H1 (cell line): ENCODE results near the gene GRM7. TPM values are rescaled to one million over a fixed set of nuclear protein-coding genes. Genes with fewer than 3 reads are reported as not detected.

Experiments
- ASH2L ChIP-seq: fragments of 200-600, 300-600 bp; sonication (generic); IDR thresholded peaks from one replicate; pipeline ENCODE4 v1.7.1; 2017; ENCODE audit warnings: low read length
- POU5F1 ChIP-seq: IDR thresholded peaks from 2 replicates; pipeline ENCODE4 v1.6.1; 2011; ENCODE audit warnings: low read depth, mild to moderate bottlenecking, low read length, moderate library complexity
- polyA plus RNA-seq, 7 experiments: library from polyadenylated mRNA; depleted of rRNA in 3 of 7; stranded (reverse) in 5 of 7; unstranded in 2 of 7; fragments of >200 nt in 5 of 7; fragments of 200-250 nt in 2 of 7; gene quantifications; 1 replicate in 5 of 7; 2 replicates in 1 of 7; 4 replicates in 1 of 7; pipeline versions ENCODE4 v1.2.1 to v1.2.3, GENCODE V29; 2011 to 2013; ENCODE audit warnings: missing spikeins in 2 of 7, mixed read lengths in 2 of 7
- total RNA-seq: library from RNA; stranded (reverse); fragmentation: NEBNext Ultra II Directional; extraction: Animal tissue kit (Norgen Biotek cat#: 25700); gene quantifications from 2 replicates; pipeline ENCODE4 v1.2.1, GENCODE V29; 2021

GRM7 gene
- total and polyA plus RNA-seq, 2 of the 8 experiments (the other 6 are each of a cell fraction or from before 2014, with no cell fraction given) = 0.17 to 0.24 TPM

DNA sequence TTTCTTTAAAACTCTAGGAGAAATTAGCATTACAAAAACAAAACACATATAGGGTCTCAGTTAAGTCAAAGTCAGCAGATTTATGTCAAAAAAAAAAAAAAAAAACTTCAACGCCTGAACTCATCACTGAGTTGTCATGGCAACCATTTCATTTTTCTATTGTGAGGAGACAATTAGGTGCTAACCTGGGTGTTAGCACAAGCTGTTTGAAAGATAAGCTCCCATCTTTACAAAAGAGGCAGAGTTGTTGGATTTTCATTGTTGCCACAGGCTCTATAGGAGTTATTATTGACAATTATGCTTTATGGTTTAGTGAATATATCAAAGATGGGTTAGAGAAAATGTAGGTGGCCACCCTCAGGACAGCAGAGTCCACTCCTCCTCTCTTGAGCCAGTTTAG is 806.9 kb downstream of the GRM7 start (continued):
- TF ChIP-seq ASH2L = no peak
- no peak for TF ChIP-seq POU5F1
